ENCODE data around the gene ZDHHC8.
"Not testable (repeated sequence)": the region's sequence is repeated elsewhere in the genome, so short reads cannot be mapped to it uniquely, and the experiment has no call there.

ZDHHC8 gene

GRCh38 chr22:20159076-20159475, 27.5 kb downstream of the ZDHHC8 start:
- DNase-seq (ENCODE audit: low read depth in 2 of 2) = no peak

DNA sequence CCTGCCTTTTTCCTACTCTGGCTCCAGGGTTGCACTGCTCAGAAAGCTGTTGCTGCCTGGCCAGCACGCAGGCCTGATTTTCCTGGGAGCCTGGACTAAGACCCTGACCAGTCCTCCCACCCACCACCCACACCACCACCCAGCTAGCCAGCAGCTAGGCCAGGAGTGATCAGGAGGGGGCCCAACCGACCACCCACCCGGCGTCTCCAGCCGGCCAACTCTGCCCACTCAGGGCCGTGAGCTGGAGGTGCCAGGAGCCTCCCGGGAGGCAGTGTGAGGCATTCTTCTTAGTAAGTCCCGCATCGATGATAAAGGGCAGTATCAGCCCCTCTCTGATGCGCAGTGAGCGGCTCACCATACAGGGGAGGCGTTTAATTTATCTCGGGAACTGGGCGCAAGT, 27.9 kb downstream of the ZDHHC8 start:
- not testable (repeated sequence) for DNase-seq (ENCODE audit: low read depth in 2 of 2)

DNA sequence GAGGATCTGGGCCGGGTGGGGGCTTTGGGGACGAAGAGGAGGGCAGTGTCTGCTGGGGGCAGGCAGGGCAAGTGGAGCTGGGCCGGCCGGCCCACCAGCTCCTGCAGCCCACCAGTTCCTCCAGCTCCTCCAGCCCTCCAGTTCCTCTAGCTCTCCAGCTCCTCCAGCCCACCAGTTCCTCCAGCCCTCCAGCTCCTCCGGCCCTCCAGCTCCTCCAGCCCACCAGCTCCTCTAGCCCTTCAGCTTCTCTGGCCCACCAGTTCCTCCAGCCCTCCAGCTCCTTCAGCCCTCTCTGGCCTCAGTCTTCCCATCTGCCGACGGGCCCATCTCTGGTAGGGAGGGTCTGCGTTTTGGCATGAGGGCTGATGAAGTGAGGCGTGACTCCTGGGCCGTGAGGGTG, 28.4 kb downstream of the ZDHHC8 start:
- DNase-seq (ENCODE audit: low read depth in 2 of 2) = no peak

- DNase-seq (ENCODE audit: low read depth in 2 of 2) = no peak
These were observed 33.3 kb downstream of the ZDHHC8 start for GRCh38 chr22:20164863-20165262.

DNA sequence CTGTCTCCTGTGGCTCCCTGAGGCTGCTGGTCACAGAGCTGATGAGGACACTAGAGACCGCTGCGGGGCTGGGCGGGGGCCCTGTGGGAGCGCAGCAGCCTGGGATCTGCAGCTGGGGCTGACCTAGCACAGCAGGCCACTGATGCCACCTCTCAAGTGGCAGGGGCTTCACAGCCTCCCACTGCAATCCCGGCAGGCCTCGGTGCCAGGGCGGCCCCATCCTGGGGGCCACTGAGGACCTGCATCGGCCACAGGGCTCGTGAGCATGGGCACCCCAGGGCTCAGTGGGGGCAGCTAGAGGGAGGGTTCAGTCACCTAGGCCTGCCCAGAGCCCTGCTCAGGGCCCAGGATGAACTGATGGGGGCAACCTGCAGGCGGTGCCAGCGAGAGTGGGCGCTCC, 33.8 kb downstream of the ZDHHC8 start:
- no peak for DNase-seq (ENCODE audit: low read depth in 2 of 2)

DNA sequence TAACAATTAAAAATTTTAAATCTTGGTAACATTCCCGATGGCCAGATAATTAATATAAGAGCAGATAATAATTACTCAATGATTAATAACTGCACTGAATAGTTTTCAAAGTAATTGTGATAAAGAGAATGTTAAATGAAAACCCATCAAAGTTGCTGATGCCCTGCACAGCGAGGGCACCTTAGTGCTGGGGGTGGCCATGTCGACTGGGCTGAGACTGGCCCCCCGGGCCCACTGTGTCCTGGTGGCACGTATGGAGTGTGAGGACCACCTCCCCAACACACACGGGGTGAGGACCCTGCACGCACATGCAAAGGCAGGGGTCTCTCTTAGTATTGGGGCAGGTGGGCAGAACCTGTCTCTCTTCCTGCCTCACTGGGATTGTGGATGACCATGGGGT, 34.3 kb downstream of the ZDHHC8 start:
- DNase-seq (ENCODE audit: low read depth in 2 of 2) = no peak

DNA sequence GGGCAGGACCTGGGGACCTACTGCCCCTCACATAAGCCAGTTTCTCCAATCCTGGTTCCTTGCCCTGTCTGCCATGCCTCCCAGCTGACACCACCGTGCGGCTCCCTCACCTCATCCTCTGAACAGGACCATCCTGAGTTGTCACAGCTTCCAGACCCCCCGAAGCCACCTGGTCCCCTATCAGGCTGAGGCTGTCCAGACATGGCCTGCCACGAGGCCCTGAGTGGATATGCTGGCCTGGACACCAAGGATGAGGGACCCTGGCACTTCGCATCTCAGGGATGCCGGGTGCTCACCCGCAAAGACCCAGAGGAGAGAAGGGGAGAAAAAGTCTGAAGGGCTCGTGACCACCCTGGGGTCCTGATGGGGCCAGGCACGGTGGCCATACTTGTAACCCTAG, 35.1 kb downstream of the ZDHHC8 start:
- DNase-seq (ENCODE audit: low read depth in 2 of 2) = no peak

DNA sequence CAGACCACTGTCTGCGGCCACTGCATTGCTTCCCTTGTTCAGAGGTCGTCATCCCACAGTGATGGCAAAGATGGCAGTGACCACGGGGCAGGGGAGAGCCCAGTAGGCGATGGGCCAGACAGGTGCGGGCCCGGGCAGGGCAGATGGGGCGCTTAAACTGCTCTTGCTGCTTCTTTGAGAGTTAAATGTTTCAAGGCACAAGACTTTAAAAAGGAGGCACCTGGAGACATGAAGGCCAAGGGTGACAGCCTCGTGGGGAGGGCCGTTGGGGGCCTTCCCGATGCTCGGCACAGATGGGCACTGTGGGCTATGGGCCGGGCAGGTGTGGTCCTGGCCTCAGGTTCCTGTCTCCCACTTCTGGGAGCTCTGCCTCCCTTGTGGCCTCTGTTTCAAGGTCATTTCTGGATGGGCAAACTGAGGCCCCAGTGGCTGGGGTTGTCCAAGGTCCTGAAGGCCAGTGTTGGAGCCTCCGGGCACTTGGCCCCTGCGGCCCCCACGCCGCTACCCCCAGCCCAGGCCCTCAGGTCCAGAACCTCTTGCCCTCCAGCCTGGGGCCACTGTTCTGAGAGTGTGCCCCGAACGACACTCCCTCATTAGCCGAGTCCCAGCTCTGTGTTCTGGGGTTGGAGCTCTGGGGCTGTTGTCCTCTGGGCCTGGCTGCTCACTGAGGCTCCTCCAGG, 36.2 kb downstream of the ZDHHC8 start:
- DNase-seq (ENCODE audit: low read depth in 2 of 2) = no peak

DNA sequence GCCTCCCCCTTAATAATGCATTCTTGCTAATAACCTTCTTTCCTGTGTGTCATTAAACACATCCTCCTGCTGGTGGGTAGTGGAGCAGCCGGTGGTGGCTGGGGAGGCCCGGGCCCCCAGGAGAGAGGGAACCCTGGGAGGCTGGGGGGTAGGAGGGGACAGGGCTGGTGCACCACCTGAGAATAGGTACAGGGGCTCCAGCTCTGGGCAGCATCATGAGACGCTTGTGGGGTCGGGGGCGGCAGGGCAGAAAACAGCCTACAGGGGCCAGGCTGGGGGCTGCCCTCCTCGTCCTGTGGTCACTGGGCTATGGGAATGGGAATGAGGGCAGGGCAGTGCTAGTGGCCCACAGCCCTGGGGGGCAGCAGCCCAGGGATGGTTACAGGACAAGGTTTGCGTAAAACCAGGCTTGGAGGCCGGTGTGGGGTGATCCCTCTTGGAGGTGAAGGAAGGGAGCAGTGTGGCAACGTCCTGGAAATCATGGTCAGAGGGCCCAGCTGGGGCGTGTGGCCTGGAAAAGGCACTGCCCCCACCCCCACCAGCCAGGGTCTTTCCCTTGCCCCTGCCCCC, 37.7 kb downstream of the ZDHHC8 start:
- DNase-seq (ENCODE audit: low read depth in 2 of 2) = no peak

GRCh38 chr22:20170170-20170569, 38.6 kb downstream of the ZDHHC8 start:
- no peak for DNase-seq (ENCODE audit: low read depth in 2 of 2)

GRCh38 chr22:20171288-20172140, 39.9 kb downstream of the ZDHHC8 start:
- no peak for DNase-seq (ENCODE audit: low read depth in 2 of 2)

DNA sequence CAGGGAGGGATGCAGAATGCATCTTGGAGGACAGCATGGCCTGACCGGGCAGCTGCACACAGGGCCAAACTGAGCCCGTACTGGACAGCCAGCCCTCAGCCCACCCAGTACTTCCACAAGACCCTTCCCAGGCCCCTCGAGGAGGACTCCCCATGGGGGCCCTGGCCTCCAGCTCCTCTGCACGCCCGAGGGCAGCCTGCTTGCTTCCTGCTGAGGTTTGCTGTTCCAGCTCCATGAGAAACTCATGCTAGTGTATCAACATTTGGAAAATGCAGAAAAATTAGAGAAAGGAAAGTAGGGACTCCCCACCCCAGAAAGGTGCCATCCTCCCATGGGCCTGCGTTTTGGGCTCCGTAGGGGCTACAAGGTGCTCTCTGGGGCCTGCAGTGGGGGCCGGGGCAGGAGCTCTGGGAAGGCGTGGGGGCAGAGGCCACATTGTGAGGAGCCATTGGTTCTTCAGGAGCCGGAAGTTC, 40.6 kb downstream of the ZDHHC8 start:
- DNase-seq (ENCODE audit: low read depth in 2 of 2) = no peak

DNA sequence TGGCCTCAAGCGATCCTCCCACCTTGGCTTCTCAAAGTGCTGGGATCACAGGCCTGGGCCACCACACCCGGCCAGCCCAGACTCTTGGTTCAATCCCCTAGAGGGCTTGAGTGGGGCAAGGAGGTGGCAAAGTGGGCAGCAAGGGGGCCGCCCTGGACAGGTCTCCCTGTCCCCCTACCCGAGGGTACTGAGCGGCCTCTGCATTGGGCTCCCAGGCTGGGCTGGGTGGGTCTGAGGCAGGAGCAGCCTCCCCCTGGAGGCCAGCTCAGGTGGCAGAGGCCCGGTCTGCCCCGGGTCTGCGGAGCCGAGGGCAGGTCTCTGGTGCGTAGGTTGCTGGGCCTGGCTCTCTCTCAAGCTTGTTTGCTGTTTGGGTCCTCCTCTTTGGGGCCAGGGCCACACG, 41.6 kb downstream of the ZDHHC8 start:
- no peak for DNase-seq (ENCODE audit: low read depth in 2 of 2)

GRCh38 chr22:20173772-20174171, 42.2 kb downstream of the ZDHHC8 start:
- DNase-seq (ENCODE audit: low read depth in 2 of 2) = no peak

GRCh38 chr22:20174785-20175596, 43.4 kb downstream of the ZDHHC8 start:
- DNase-seq (ENCODE audit: low read depth in 2 of 2) = no peak

DNA sequence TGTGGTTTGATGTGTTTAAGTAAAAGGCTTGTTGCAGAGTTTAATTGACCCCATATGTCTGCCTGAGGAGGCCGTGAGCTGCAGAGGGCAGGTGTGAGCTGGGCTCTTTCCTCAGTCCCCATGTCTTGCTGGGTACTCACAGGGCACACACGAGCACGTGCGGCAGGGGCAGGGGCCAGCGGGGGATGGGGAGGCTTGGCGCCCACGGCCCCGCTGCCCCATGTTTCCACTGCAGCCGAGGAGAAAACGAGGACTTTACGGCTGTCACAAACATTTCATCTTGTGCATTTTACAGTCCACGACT, 43.9 kb downstream of the ZDHHC8 start:
- DNase-seq (ENCODE audit: low read depth in 2 of 2) = no peak

DNA sequence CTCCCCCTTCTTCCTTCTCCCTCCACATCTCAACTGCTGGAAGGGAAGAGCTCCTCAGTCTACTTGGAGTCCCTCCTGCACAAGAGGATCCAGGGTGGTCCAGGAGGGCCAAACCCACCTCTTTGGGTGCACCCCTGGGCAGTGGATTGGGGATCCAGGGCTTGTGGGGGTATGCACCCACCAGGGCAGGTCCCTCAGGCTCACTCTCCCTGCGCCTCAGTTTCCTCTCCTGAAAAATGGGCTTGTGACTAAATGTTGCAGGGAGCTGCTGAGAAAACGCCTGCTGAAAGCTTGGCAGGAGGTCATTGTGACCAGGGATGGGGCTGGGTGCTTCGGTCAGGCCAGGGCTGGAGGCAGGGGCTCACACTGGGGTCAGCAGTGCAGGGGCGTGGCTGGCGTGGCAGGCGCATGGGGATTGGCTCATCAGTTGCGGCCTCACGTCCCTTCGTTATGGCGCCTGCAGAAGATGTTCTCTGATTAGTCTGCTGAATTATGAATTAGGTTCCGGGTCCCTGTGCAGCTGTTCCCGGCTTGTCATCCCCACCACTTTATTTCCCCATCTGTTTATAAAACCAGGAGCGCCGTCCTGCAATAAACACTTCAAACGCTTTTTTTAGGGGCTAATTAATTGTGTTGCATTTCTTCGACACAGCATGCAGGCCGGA, 44.9 kb downstream of the ZDHHC8 start:
- no peak for DNase-seq (ENCODE audit: low read depth in 2 of 2)

GRCh38 chr22:20177217-20177911, 45.8 kb downstream of the ZDHHC8 start:
- no peak for DNase-seq (ENCODE audit: low read depth in 2 of 2)

- DNase-seq (ENCODE audit: low read depth in 2 of 2) = no peak
These were observed 46.7 kb downstream of the ZDHHC8 start for GRCh38 chr22:20178075-20178914.

GRCh38 chr22:20178915-20179227, 47.3 kb downstream of the ZDHHC8 start:
- no peak for DNase-seq (ENCODE audit: low read depth in 2 of 2)

Measured in stimulated activated CD8-positive, alpha-beta memory T cell treated with anti-CD3 and anti-CD28 coated beads, Interleukin-7, amount 100 ng/mL, for 1 hour (primary cell).